ENCODE results near the gene CYP2W1. TPM values are rescaled to one million over a fixed set of nuclear protein-coding genes. Genes with fewer than 3 reads are reported as not detected.

CYP2W1 gene
- total RNA-seq, 1 experiment from 2014 or later = not detected

- TF ChIP-seq, protein P1, sequence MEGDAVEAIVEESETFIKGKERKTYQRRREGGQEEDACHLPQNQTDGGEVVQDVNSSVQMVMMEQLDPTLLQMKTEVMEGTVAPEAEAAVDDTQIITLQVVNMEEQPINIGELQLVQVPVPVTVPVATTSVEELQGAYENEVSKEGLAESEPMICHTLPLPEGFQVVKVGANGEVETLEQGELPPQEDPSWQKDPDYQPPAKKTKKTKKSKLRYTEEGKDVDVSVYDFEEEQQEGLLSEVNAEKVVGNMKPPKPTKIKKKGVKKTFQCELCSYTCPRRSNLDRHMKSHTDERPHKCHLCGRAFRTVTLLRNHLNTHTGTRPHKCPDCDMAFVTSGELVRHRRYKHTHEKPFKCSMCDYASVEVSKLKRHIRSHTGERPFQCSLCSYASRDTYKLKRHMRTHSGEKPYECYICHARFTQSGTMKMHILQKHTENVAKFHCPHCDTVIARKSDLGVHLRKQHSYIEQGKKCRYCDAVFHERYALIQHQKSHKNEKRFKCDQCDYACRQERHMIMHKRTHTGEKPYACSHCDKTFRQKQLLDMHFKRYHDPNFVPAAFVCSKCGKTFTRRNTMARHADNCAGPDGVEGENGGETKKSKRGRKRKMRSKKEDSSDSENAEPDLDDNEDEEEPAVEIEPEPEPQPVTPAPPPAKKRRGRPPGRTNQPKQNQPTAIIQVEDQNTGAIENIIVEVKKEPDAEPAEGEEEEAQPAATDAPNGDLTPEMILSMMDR (IDR thresholded peaks at IDR 0.05 in 2 of 3, conservative IDR thresholded peaks at IDR 0.05 in 1 of 3; ENCODE audit: borderline replicate concordance in 1 of 3, insufficient read depth in 1 of 3, low read depth in 2 of 3, low read length in 2 of 3) = no peak
- TF ChIP-seq SP1 (IDR thresholded peaks at IDR 0.05; ENCODE audit: low read depth) = no peak
Measured at GRCh38 chr7:1030444-1031070, 47.6 kb downstream of the CYP2W1 start (continued).

GRCh38 chr7:1031716-1032455 is 48.9 kb downstream of the CYP2W1 start:
- no TSS peak for BruUV-seq (replicated peaks)
- H4K20me1 ChIP-seq (ENCODE audit: insufficient read depth) = no peaks in the 10 kb centered on the region
- H3K27ac ChIP-seq (ENCODE audit: low read depth, low read length) = no peak overlapping the region
- CTCF ChIA-PET = no interaction called here
- H3K36me3 ChIP-seq (ENCODE audit: control insufficient read depth in 1 of 2, insufficient read depth in 2 of 2, low read length in 2 of 2) = peaks cover 0 to 4% of the 10 kb centered on the region in 2 experiments; a peak in 1 of 4 replicates
- H3K27me3 ChIP-seq (ENCODE audit: insufficient read depth, low read length) = no peaks in the 10 kb centered on the region
- intact Hi-C loops (cut with micrococcal nuclease) = no loop called here
- H2AFZ ChIP-seq (ENCODE audit: low read depth, low read length, poor library complexity, severe bottlenecking) = no peak overlapping the region
- peaks cover 10 to 24% of the 10 kb centered on the region in 2 experiments for H3K4me1 ChIP-seq (ENCODE audit: control insufficient read depth in 1 of 2, insufficient read depth in 2 of 2, low read length in 2 of 2)
- DNase-seq (ENCODE audit: low read depth, low spot score) = no peak
- POLR2A ChIA-PET = no interaction called here
- H3K9ac ChIP-seq (ENCODE audit: low read length) = no peak overlapping the region
- no peak for ATAC-seq
- H3K4me3 ChIP-seq (replicated peaks in 1 of 2; ENCODE audit: low read depth in 1 of 2, low read length in 2 of 2) = no peak overlapping the region
- no peaks in the 10 kb centered on the region for H3K9me2 ChIP-seq (ENCODE audit: insufficient read depth)
- peaks cover 16% of the 10 kb centered on the region for H3K79me2 ChIP-seq (ENCODE audit: insufficient read depth, low read length)
- RAD21 ChIA-PET (ENCODE audit: low non-redundant PET in 1 of 2, low total read pairs in 2 of 2, uncharacterized antibody in 2 of 2, unreplicated experiment in 2 of 2) = no interaction called here
- H3K4me2 ChIP-seq (ENCODE audit: low read length) = no peak overlapping the region
- H3K9me3 ChIP-seq (ENCODE audit: control insufficient read depth in 1 of 2, insufficient read depth in 1 of 2, low read depth in 1 of 2, low read length in 2 of 2) = peaks cover 0 to 5% of the 10 kb centered on the region in 2 experiments; a peak in 1 of 4 replicates
- no peak for TF ChIP-seq EZH2 (IDR thresholded peaks at IDR 0.05)
- no peak for TF ChIP-seq CBX3 (IDR thresholded peaks at IDR 0.05; ENCODE audit: low read depth)
- TF ChIP-seq TCF7L2 (IDR thresholded peaks at IDR 0.05; ENCODE audit: borderline replicate concordance, extremely low read depth, insufficient read depth, insufficient read length) = no peak
- TF ChIP-seq, protein P2, sequence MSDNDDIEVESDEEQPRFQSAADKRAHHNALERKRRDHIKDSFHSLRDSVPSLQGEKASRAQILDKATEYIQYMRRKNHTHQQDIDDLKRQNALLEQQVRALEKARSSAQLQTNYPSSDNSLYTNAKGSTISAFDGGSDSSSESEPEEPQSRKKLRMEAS (IDR thresholded peaks at IDR 0.05) = no peak
- no peak for TF ChIP-seq POLR2A (IDR thresholded peaks at IDR 0.05; ENCODE audit: borderline replicate concordance, extremely low read depth, insufficient read depth, insufficient read length)
- TF ChIP-seq FOSL1 (IDR thresholded peaks at IDR 0.05; ENCODE audit: low read depth) = no peak
- no peak for TF ChIP-seq POLR2AphosphoS5 (IDR thresholded peaks at IDR 0.05; ENCODE audit: low read depth, low read length)
- no peak for TF ChIP-seq ZFX (IDR thresholded peaks at IDR 0.05)
- no peak for TF ChIP-seq SRF (IDR thresholded peaks at IDR 0.05; ENCODE audit: low read depth)
- no peak for TF ChIP-seq YY1 (IDR thresholded peaks at IDR 0.05; ENCODE audit: extremely low read depth, insufficient replicate concordance, low read depth, low read length)
- TF ChIP-seq, protein P1 (IDR thresholded peaks at IDR 0.05 in 2 of 3, conservative IDR thresholded peaks at IDR 0.05 in 1 of 3; ENCODE audit: borderline replicate concordance in 1 of 3, insufficient read depth in 1 of 3, low read depth in 2 of 3, low read length in 2 of 3) = no peak
- TF ChIP-seq ZBTB33 (IDR thresholded peaks at IDR 0.05; ENCODE audit: extremely low read depth, insufficient replicate concordance, low read length) = no peak
